HepG2 (cell line): Measurements from ENCODE around the gene ESRP2. TPM values are rescaled to one million over a fixed set of nuclear protein-coding genes. Genes with fewer than 3 reads are reported as not detected.

Experiments
- AHDC1 ChIP-seq: sonication (generic); formaldehyde crosslinking; IDR thresholded peaks from 2 replicates; pipeline ENCODE4 v1.5.1; 2020; ENCODE audit warnings: mild to moderate bottlenecking, missing genetic modification reagents, borderline replicate concordance
- AHR ChIP-seq: IDR thresholded peaks from 2 replicates; pipeline ENCODE4 v1.6.1; 2018; ENCODE audit warnings: missing genetic modification reagents, missing compliant biosample characterization
- CAMTA2 ChIP-seq: sonication (generic); formaldehyde crosslinking; IDR thresholded peaks from 2 replicates; pipeline ENCODE4 v1.4.0; 2020; ENCODE audit warnings: mild to moderate bottlenecking, missing genetic modification reagents, borderline replicate concordance
- CBX2 ChIP-seq, 2 experiments: fragments of 200-600 bp in 1 of 2; sonication (generic); formaldehyde crosslinking in 1 of 2; IDR thresholded peaks; 2 replicates each; pipeline versions ENCODE4 v1.7.0 to v1.8.1; 2018 to 2022; ENCODE audit warnings: low read depth in 2 of 2, low read length in 1 of 2, mild to moderate bottlenecking in 1 of 2, missing genetic modification reagents in 1 of 2
- DPF2 ChIP-seq: sonication (generic); formaldehyde crosslinking; IDR thresholded peaks from 2 replicates; pipeline ENCODE4 v1.4.0; 2020; ENCODE audit warnings: mild to moderate bottlenecking, low read depth, missing genetic modification reagents, borderline replicate concordance
- GMEB2 ChIP-seq: IDR thresholded peaks from 2 replicates; pipeline ENCODE4 v1.6.1; 2016; ENCODE audit warnings: missing biosample characterization, missing genetic modification reagents, low read depth
- HNRNPL ChIP-seq: fragments of 200-400 bp; formaldehyde crosslinking; IDR thresholded peaks from 2 replicates; pipeline ENCODE4 v1.6.1; 2017; ENCODE audit warnings: mild to moderate bottlenecking, low read depth, low read length
- LCORL ChIP-seq, 2 experiments: fragments of 450-650 bp in 1 of 2; sonication (generic) in 1 of 2; formaldehyde crosslinking in 1 of 2; IDR thresholded peaks; 2 replicates each; pipeline versions ENCODE4 v1.5.0 to v1.6.1; 2017 to 2020; ENCODE audit warnings: antibody characterized with exemption in 1 of 2, missing genetic modification reagents in 1 of 2
- PRMT3 ChIP-seq: sonication (generic); formaldehyde crosslinking; IDR thresholded peaks from 2 replicates; pipeline ENCODE4 v1.8.1; 2022; ENCODE audit warnings: low read depth, mild to moderate bottlenecking, moderate library complexity, missing genetic modification reagents, borderline replicate concordance
- SALL2 ChIP-seq: sonication (generic); formaldehyde crosslinking; IDR thresholded peaks from 2 replicates; pipeline ENCODE4 v1.8.1; 2023; ENCODE audit warnings: mild to moderate bottlenecking, missing genetic modification reagents, inconsistent platforms
- THAP8 ChIP-seq: sonication (generic); formaldehyde crosslinking; IDR thresholded peaks from 2 replicates; pipeline ENCODE4 v1.5.1; 2020; ENCODE audit warnings: missing genetic modification reagents, mild to moderate bottlenecking, borderline replicate concordance
- YY1 ChIP-seq: IDR thresholded peaks from 2 replicates; pipeline ENCODE4 v1.6.1; 2011; ENCODE audit warnings: low read length, low read depth, moderate library complexity, mild to moderate bottlenecking; ENCODE audit not compliant: insufficient read depth, insufficient replicate concordance
- ZBTB7A ChIP-seq: sonication (generic); formaldehyde crosslinking; IDR thresholded peaks from 2 replicates; pipeline ENCODE4 v1.8.0; 2022; ENCODE audit warnings: mild to moderate bottlenecking, missing genetic modification reagents
- ZFP41 ChIP-seq: sonication (generic); formaldehyde crosslinking; IDR thresholded peaks from 2 replicates; pipeline ENCODE4 v1.4.0; 2020; ENCODE audit warnings: mild to moderate bottlenecking, missing genetic modification reagents, borderline replicate concordance
- ZFX ChIP-seq: sonication (generic); formaldehyde crosslinking; IDR thresholded peaks from 2 replicates; pipeline ENCODE4 v1.4.0; 2020; ENCODE audit warnings: mild to moderate bottlenecking, low read depth, missing genetic modification reagents, moderate library complexity
- ZNF124 ChIP-seq: sonication (generic); formaldehyde crosslinking; IDR thresholded peaks from 2 replicates; pipeline ENCODE4 v1.4.0; 2020; ENCODE audit warnings: missing genetic modification reagents
- ZNF468 ChIP-seq: sonication (generic); formaldehyde crosslinking; IDR thresholded peaks from 2 replicates; pipeline ENCODE4 v1.8.0; 2022; ENCODE audit warnings: mild to moderate bottlenecking, moderate library complexity, missing genetic modification reagents
- ZNF513 ChIP-seq: sonication (generic); formaldehyde crosslinking; conservative IDR thresholded peaks from 2 replicates; pipeline ENCODE4 v1.5.0; 2020; ENCODE audit warnings: missing genetic modification reagents
- ZNF776 ChIP-seq: sonication (generic); formaldehyde crosslinking; IDR thresholded peaks from 2 replicates; pipeline ENCODE4 v1.4.0; 2020; ENCODE audit warnings: mild to moderate bottlenecking, missing genetic modification reagents
- polyA plus RNA-seq, 8 experiments: library from polyadenylated mRNA; depleted of rRNA in 3 of 8; stranded (reverse) in 7 of 8; unstranded in 1 of 8; fragments of >200 nt; fragmentation: Illumina TruSeq in 4 of 8; extraction: Trizol in 4 of 8; gene quantifications; 2 replicates each; pipeline versions ENCODE4 v1.2.1 to v1.2.3, GENCODE V29; 2011 to 2016; ENCODE audit warnings: low read depth in 4 of 8, missing spikeins in 1 of 8, mixed read lengths in 1 of 8; ENCODE audit not compliant: insufficient read depth in 1 of 8
- total RNA-seq, 5 experiments: library from RNA; depleted of rRNA; stranded (reverse); fragments of >200 nt; fragmentation: Illumina TruSeq; extraction: Trizol; gene quantifications; 2 replicates each; pipeline ENCODE4 v1.2.3, GENCODE V29; 2016; ENCODE audit warnings: low read depth in 1 of 5

The ESRP2 gene
- total and polyA plus RNA-seq, 2 of the 13 experiments (the other 11 are each of a cell fraction or from before 2014, with no cell fraction given): 21.1 to 32.4 TPM

GRCh38 chr16:68235887-68236136, at the start of gene ESRP2 (continued):
- TF ChIP-seq GMEB2 (CRISPR knock-in tag) (no peak), THAP8 (CRISPR knock-in tag) (no peak), YY1 (no peak), ZNF124 (CRISPR knock-in tag) (0 out of 2 replicates have a peak, but pooled peaks have one; percentile 12), ZFX (CRISPR knock-in tag) (no peak), ZNF776 (no peak), DPF2 (CRISPR knock-in tag) (no peak), ZNF513 (CRISPR knock-in tag) (no peak), SALL2 (CRISPR knock-in tag) (no peak), AHR (CRISPR knock-in tag) (peak; percentile 17; the same call in 1 of the 2 replicates), HNRNPL (no peak; the same call in 1 of the 2 replicates), AHDC1 (no peak), CBX2 (IDR thresholded peaks at IDR 0.05; ENCODE audit: low read depth, low read length) (no peak), CBX2 (CRISPR knock-in tag; IDR thresholded peaks at IDR 0.05; ENCODE audit: low read depth) (no peak), PRMT3 (no peak), ZFP41 (CRISPR knock-in tag) (no peak), ZNF468 (CRISPR knock-in tag) (0 out of 2 replicates have a peak, but pooled peaks have one; percentile 75), LCORL (IDR thresholded peaks at IDR 0.05) (no peak), LCORL (CRISPR knock-in tag; IDR thresholded peaks at IDR 0.05) (no peak), ZBTB7A (CRISPR knock-in tag) (peak; percentile 5; the same call in 1 of the 2 replicates), CAMTA2 (CRISPR knock-in tag) (no peak)
